ENCODE data around the gene NES. TPM values are rescaled to one million over a fixed set of nuclear protein-coding genes. Genes with fewer than 3 reads are reported as not detected.

The NES gene
- total and polyA plus RNA-seq, 2 experiments from 2014 or later, result 25.0 to 95.9 TPM

GRCh38 chr1:156644640-156645039 is 32.6 kb downstream of the NES start:
- ATAC-seq, result no peak
- H3K4me1 ChIP-seq (ENCODE audit: insufficient read depth), result peaks cover 13% of the 10 kb centered on the region
- peaks cover 61% of the 10 kb centered on the region for H3K27me3 Mint-ChIP-seq (ENCODE audit: insufficient read depth, low read depth, poor library complexity)

More at GRCh38 chr1:156644640-156645039, 32.6 kb downstream of the NES start:
- Mint-ChIP-seq H3K4me3 (no peak overlapping the region; the same call in 2 of the 3 replicates), H3K4me1 (peaks cover 32% of the 10 kb centered on the region), H3K27ac (no peak overlapping the region), H3K36me3 (ENCODE audit: low read depth) (no peaks in the 10 kb centered on the region; the same call in 2 of the 3 replicates), H3K9me3 (no peaks in the 10 kb centered on the region)
- Histone ChIP-seq H2AFZ (no peak overlapping the region), H3K79me2 (replicated peaks; ENCODE audit: insufficient read depth) (no peaks in the 10 kb centered on the region), H3F3A (replicated peaks; ENCODE audit: low read depth) (peaks cover 12% of the 10 kb centered on the region; the same call in 1 of the 2 replicates), H3K36me3 (ENCODE audit: insufficient read depth) (no peaks in the 10 kb centered on the region), H3K27me3 (ENCODE audit: insufficient read depth) (peaks cover 100% of the 10 kb centered on the region), H3K9me2 (ENCODE audit: insufficient read depth) (no peaks in the 10 kb centered on the region), H3K27ac (ENCODE audit: low read depth) (no peak overlapping the region), H3K4me2 (no peak overlapping the region), H3K4me3 (no peak overlapping the region), H4K20me1 (replicated peaks; ENCODE audit: insufficient read depth) (peaks cover 3% of the 10 kb centered on the region; the same call in 1 of the 2 replicates)
- no peak for DNase-seq (ENCODE audit: low spot score)
- no peak for TF ChIP-seq ZNF331 (CRISPR knock-in tag; IDR thresholded peaks at IDR 0.05; ENCODE audit: low read depth)
- no peak for TF ChIP-seq REST (IDR thresholded peaks at IDR 0.05; ENCODE audit: unreplicated experiment)
- TF ChIP-seq STAT1 (IDR thresholded peaks at IDR 0.05; ENCODE audit: unreplicated experiment), result no peak
- TF ChIP-seq ZNF114 (CRISPR knock-in tag; IDR thresholded peaks at IDR 0.05), result no peak
- no peak for TF ChIP-seq CTCF (conservative IDR thresholded peaks at IDR 0.05; ENCODE audit: low read depth in 2 of 2)
- no peak for TF ChIP-seq ZNF462 (CRISPR knock-in tag; IDR thresholded peaks at IDR 0.05)
- no peak for TF ChIP-seq ETS1 (IDR thresholded peaks at IDR 0.05)
- TF ChIP-seq EZH2 (IDR thresholded peaks at IDR 0.05; ENCODE audit: low read depth, unreplicated experiment), result no peak
- TF ChIP-seq POLR2AphosphoS5 (IDR thresholded peaks at IDR 0.05; ENCODE audit: low read depth), result no peak
- no peak for TF ChIP-seq JUNB (IDR thresholded peaks at IDR 0.05; ENCODE audit: unreplicated experiment)
- no peak for TF ChIP-seq NANOG (IDR thresholded peaks at IDR 0.05; ENCODE audit: borderline replicate concordance)
- no peak for TF ChIP-seq CREB1 (CRISPR knock-in tag; IDR thresholded peaks at IDR 0.05; ENCODE audit: low read depth)
- no peak for TF ChIP-seq EZH2phosphoT487 (IDR thresholded peaks at IDR 0.05; ENCODE audit: unreplicated experiment)
